GM12801 (cell line): ENCODE measurements around the gene ATL3.

Experiments
- CTCF ChIP-seq: IDR thresholded peaks from one replicate; pipeline ENCODE4 v1.5.1; 2011; ENCODE audit warnings: control low read depth; ENCODE audit not compliant: insufficient read length; ENCODE audit errors: extremely low read depth

ATL3 gene

DNA sequence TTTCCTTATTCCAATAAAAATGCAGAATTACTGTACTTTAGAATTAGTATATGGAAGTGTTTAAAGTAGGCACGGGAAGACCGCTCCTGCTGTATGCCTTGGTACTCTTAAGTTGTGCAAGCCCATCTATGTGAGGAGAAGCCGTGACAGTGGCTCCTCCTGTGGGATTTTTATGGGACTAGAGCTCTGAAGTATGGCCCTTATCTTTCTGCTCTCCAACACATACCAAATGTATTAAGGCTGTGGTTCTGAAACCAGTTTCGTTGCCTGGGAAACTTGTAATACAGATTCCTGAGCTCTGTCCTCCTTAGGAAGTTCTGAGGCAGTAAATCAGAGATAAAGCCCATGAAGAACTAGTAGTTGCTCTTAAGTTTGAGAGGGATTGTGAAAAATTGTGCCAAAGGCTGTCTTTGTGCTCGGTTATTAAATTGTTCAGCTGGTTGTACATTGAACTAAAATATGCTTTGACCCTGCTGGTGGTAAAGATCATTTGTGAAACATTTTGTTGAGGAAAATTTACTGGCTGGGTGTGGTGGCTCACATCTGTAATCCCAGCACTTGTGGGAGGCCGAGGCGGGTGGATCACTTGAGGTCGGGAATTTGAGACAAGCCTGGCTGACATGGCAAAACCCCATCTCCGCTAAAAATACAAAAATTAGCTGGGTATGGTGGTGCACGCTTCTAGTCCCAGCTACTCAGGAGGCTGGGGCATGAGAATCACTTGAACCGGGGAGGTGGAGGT is 39.5 kb upstream of the ATL3 start:
- no peak for TF ChIP-seq CTCF

DNA sequence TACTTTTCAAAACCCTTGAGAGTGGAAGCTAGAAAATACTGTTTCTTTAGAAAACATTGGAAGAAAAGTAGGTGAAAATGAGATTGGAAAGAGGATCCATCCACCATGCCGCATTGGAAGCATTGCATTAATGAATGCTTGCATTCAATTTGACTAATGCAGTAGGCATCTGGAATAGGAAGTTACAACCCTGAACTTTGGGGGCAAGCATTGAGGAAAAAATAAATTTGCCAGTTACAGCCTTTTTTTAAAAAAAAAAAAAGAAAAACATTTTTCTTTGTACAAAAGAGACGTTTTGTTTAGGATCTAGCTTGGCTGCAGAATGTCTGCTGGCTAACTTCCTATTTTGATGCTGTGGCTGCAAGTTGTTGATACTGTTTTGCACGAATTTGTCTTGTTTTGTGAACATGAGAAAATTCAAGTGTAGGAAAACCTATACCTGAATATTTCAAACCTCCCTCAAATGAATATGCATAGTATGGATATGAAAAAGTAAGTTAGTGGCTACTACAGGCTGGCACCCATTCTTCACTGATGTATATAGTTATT is 38.2 kb upstream of the ATL3 start:
- no peak for TF ChIP-seq CTCF

DNA sequence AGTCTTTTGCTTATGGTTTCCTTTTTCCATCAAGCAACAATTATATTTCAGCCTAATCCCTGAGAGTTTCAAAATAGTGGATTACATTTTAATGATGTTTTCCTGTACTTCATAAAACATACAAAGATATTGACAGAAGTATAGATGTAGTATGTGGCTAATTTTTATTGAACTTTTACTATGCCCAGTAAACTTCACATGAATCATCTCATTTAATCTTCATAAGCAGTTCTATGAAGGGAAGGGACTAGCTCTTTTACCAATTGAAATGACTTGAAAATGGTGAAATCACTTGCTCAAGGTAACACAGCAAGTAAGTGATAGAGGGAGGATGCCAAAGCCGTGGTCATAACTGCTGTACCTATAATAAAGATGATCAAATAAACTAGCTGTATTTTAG is 37.6 kb upstream of the ATL3 start:
- TF ChIP-seq CTCF: no peak

DNA sequence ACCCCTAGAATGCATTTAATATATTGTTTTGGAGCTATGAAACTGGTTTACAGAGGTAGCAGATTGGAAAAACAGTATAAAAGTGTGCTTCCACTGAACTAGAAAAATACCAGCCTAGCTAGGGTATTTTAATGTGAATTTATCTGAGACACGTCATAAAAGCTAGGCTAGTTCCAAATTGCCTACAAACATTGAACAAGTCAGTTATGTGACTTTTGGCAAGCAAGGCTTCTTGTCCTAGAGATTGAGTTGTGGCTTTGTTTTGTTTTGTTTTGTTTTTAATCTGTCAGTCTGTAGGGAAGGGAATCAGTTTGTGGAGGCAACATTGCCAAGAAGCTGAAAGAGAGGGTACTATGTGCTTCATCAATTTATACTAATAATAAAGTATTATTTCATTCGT is 34.4 kb upstream of the ATL3 start:
- no peak for TF ChIP-seq CTCF

DNA sequence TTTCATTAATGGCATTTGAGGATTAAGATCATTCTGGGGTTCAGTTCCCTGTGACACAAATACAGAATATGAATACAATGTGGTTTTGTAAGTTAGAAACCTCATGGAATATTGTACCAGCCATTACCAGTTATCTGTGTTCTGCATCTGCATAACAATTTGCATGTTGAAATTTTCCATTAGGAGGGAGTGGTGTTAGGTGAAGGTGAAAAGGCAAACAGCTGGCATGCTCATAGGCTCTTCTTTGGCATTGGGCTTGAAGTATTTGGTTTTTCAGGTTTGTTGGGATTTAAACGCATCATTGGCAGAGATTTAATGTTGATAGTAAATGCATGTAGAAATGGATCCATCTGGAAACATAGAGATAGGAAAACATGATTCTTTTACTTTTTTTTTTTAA is 28.7 kb upstream of the ATL3 start:
- TF ChIP-seq CTCF: no peak

- TF ChIP-seq CTCF: no peak
These were observed 28.0 kb upstream of the ATL3 start for GRCh38 chr11:63698976-63699733.

DNA sequence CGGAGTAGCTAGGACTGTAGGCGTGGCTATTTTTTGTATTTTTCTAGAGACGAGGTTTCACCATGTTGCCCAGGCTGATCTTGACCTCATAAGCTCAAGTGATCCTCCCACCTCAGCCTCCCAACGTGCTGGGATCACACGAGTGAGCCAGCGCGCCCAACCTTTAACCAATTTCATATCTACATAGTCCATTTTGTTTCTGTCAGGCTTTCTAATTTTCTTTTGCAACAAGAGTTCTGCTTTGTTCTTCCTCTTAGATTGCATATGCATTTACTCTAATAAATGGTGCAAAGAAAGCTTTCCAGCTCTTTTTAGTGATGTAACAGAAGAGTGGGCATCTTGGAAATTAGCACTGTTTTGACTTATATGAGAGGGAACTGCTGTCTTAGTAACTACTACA is 23.4 kb upstream of the ATL3 start:
- TF ChIP-seq CTCF: no peak
